MCF 10A (cell line): Measurements from ENCODE around the gene KLHL24. TPM values are rescaled to one million over a fixed set of nuclear protein-coding genes. Genes with fewer than 3 reads are reported as not detected.
"Not testable (repeated sequence)": the region's sequence is repeated elsewhere in the genome, so short reads cannot be mapped to it uniquely, and the experiment has no call there.

Experiments
- BruUV-seq: library from RNA; stranded (reverse); fragments of 400-500 nt; replicated peaks from 2 replicates; lab custom pipeline; 2021; lab: Mats Ljungman, UMichigan
- CTCF ChIA-PET: fragments of 300-600 bp; sonication (Branson Sonifier 250); formaldehyde crosslinking; extraction: SDS; loops from one replicate; lab custom pipeline; 2021; ENCODE audit warnings: antibody characterized with exemption, inconsistent platforms; lab: Yijun Ruan, JAX
- POLR2A ChIA-PET: fragments of 300-600, 350-650 bp; sonication (Branson Sonifier 250); formaldehyde crosslinking; extraction: SDS; loops from one replicate; lab custom pipeline; 2020; ENCODE audit warnings: antibody characterized with exemption, inconsistent platforms; lab: Yijun Ruan, JAX
- DNase-seq: peaks from one replicate; pipeline ENCODE4 v3.0.0-alpha.2; 2018; ENCODE audit not compliant: unreplicated experiment
- H3K27ac Mint-ChIP-seq: one replicate; pipeline ENCODE4 v1.8.0; 2022; ENCODE audit warnings: mild to moderate bottlenecking, low read depth, mixed read lengths; ENCODE audit not compliant: unreplicated experiment
- H3K27me3 Mint-ChIP-seq: one replicate; pipeline ENCODE4 v1.8.0; 2022; ENCODE audit warnings: mixed read lengths; ENCODE audit not compliant: insufficient read depth, unreplicated experiment
- H3K36me3 Mint-ChIP-seq: one replicate; pipeline ENCODE4 v1.8.0; 2022; ENCODE audit warnings: mild to moderate bottlenecking, moderate library complexity, mixed read lengths; ENCODE audit not compliant: insufficient read depth, unreplicated experiment
- H3K4me1 Mint-ChIP-seq: one replicate; pipeline ENCODE4 v1.8.0; 2022; ENCODE audit warnings: mixed read lengths; ENCODE audit not compliant: insufficient read depth, unreplicated experiment
- H3K4me3 Mint-ChIP-seq: one replicate; pipeline ENCODE4 v1.8.0; 2022; ENCODE audit warnings: mild to moderate bottlenecking, moderate library complexity, mixed read lengths; ENCODE audit not compliant: unreplicated experiment
- H3K9me3 Mint-ChIP-seq: one replicate; pipeline ENCODE4 v1.8.0; 2022; ENCODE audit warnings: mixed read lengths; ENCODE audit not compliant: unreplicated experiment
- intact Hi-C: fragments of 100-400 bp; cut with micrococcal nuclease; formaldehyde crosslinking; loops from 2 replicates; pipeline ENCODE4 v1.14.1; 2022
- total RNA-seq: library from RNA; stranded (reverse); gene quantifications from 2 replicates; pipeline ENCODE4 v1.2.3, GENCODE V29; 2022
- TF ChIP-seq, protein P1 (sequence below): fragments of 200-600 bp; IDR thresholded peaks from one replicate; pipeline ENCODE4 v1.8.0; 2022; ENCODE audit warnings: antibody characterized with exemption, mild to moderate bottlenecking; ENCODE audit not compliant: unreplicated experiment

KLHL24 gene
- total RNA-seq, 1 experiment from 2014 or later, result 13.0 TPM

DNA sequence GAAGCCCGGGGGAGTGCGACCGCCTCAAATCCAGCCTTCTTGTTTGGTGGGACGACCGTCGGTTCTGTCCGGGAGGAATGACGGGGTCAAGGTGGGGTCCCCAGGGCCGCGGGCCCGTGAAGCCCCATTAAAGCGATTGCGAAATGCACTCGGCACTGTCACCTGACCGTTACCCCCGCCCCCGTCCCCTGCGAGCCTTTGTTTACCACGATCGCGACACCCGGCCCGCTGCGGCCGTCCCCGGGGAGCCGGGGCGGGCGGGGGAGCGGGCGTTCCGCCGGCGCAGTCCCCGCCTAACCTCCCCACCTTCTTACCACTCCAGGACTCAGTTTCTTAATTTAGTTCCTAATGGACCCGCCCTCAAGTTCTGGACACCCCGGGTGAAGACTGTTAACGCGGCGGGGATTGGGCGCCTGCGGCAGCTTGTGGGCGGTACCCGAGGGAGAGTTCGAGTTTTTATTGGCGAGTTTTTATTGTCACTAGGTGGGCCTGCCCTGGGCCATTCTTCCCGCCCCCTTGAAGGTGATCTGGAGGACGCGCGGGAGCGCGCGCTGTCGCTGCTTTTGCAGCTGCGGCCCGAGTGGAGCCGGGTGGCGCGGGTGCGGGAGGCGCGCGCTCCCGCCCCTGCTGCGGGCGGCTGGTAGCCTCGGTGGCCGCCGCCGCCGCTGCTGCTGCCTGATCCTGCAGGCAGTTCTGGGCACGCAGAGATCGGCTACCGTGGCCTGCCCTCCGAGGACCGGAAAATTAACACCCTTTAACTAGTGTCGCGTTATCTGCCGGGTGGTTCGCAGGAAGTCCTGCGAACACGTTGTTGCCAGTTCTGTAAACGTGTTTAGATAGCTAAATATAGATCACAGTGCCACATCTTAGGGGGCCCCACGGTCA lies 1.0 kb downstream of the KLHL24 start:
- no peaks in the 10 kb centered on the region for H3K4me1 Mint-ChIP-seq
- DNase-seq, result peak; percentile 97
- ChIA-PET POLR2A (interaction anchor here (0.5 to 5.5 kb wide), 29 partner anchors 11 to 538 kb away, joined by 3 to 98 read pairs (median 4); partner anchors contain the start of genes B3GNT5, MCCC1, MCF2L2 and PARL), CTCF (interaction anchor here (0.6 to 1.2 kb wide), 3 partner anchors 29 to 248 kb away, joined by 3 read pairs; partner anchors contain the start of gene PARL)
- H3K36me3 Mint-ChIP-seq, result peaks cover 22% of the 10 kb centered on the region
- intact Hi-C loops, result loop anchor here (1.0 to 10.0 kb wide), 3 partner anchors 61 to 152 kb away; partner anchors contain the start of gene YEATS2
- no peaks in the 10 kb centered on the region for H3K9me3 Mint-ChIP-seq
- peak overlapping the region; percentile 93 for H3K27ac Mint-ChIP-seq
- peak overlapping the region; percentile 86 for H3K4me3 Mint-ChIP-seq
- H3K27me3 Mint-ChIP-seq, result no peaks in the 10 kb centered on the region
- TF ChIP-seq, protein P1, sequence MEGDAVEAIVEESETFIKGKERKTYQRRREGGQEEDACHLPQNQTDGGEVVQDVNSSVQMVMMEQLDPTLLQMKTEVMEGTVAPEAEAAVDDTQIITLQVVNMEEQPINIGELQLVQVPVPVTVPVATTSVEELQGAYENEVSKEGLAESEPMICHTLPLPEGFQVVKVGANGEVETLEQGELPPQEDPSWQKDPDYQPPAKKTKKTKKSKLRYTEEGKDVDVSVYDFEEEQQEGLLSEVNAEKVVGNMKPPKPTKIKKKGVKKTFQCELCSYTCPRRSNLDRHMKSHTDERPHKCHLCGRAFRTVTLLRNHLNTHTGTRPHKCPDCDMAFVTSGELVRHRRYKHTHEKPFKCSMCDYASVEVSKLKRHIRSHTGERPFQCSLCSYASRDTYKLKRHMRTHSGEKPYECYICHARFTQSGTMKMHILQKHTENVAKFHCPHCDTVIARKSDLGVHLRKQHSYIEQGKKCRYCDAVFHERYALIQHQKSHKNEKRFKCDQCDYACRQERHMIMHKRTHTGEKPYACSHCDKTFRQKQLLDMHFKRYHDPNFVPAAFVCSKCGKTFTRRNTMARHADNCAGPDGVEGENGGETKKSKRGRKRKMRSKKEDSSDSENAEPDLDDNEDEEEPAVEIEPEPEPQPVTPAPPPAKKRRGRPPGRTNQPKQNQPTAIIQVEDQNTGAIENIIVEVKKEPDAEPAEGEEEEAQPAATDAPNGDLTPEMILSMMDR, result no peak
- no TSS peak for BruUV-seq

DNA sequence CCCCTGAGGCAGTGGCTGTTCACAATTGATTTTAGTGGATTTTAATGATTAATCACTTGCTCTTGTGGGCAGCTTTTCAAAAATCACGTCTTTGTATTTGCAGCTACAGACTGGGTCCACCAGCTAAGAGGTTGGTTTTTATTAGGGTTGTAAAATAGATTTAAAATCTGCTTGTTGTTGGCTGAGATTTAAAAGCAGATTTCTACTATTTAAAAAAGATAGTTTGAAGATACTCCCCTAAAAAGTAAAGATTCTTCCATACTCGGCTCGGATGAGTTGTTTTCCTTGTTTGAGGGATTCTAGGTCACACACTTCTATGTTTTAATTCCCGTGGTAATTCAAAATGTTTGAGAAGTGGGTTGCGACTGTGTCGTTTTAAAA lies 1.7 kb downstream of the KLHL24 start:
- CTCF ChIA-PET, result interaction anchor here (0.6 to 0.8 kb wide), 4 partner anchors 29 to 1393 kb away, joined by 3 read pairs; no protein-coding TSS in a partner anchor
- H3K4me3 Mint-ChIP-seq, result peak overlapping the region; percentile 86
- TF ChIP-seq, protein P1, result no peak
- H3K36me3 Mint-ChIP-seq, result peaks cover 22% of the 10 kb centered on the region
- no peak for DNase-seq
- peak overlapping the region; percentile 93 for H3K27ac Mint-ChIP-seq
- POLR2A ChIA-PET, result interaction anchor here (0.5 to 5.5 kb wide), 23 partner anchors 11 to 454 kb away, joined by 3 to 98 read pairs (median 4); partner anchors contain the start of genes B3GNT5, MCF2L2, PARL and YEATS2
- H3K4me1 Mint-ChIP-seq, result no peaks in the 10 kb centered on the region
- no peaks in the 10 kb centered on the region for H3K27me3 Mint-ChIP-seq
- intact Hi-C loops, result loop anchor here (10.0 kb wide), 2 partner anchors 128 to 152 kb away; no protein-coding TSS in a partner anchor
- no peaks in the 10 kb centered on the region for H3K9me3 Mint-ChIP-seq
- TSS peak; percentile 30 for BruUV-seq

DNA sequence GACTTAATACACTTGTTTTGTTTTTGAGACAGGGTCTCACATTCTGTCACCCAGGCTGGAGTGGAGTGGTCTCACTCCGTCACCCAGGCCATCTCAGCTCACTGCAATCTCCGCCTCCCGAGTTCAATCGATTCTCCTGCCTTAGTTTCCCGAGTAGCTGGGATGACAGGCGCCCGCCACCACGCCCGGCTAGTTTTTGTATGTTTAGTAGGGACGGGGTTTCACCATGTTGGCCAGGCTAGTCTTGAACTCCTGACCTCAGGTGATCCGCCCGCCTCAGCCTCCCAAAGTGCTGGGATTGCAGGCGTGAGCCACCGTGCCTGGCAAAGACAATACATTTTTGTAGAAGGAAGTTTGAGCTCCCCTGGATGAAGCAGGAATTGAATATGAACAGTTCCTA lies 2.2 kb downstream of the KLHL24 start:
- intact Hi-C loops, result loop anchor here (10.0 kb wide), 2 partner anchors 127 to 153 kb away; no protein-coding TSS in a partner anchor
- CTCF ChIA-PET, result interaction anchor here (0.6 to 1.8 kb wide), 3 partner anchors 66 to 1393 kb away, joined by 3 to 7 read pairs (median 3); no protein-coding TSS in a partner anchor
- not testable (repeated sequence) for BruUV-seq, DNase-seq, H3K9me3 Mint-ChIP-seq, H3K27me3 Mint-ChIP-seq, H3K4me1 Mint-ChIP-seq
- POLR2A ChIA-PET, result interaction anchor here (0.6 to 5.5 kb wide), 12 partner anchors 11 to 385 kb away, joined by 3 to 98 read pairs (median 6); partner anchors contain the start of genes B3GNT5, PARL and YEATS2
- Mint-ChIP-seq H3K36me3 (peaks cover 22% of the 10 kb centered on the region), H3K4me3 (peak overlapping the region; percentile 86), H3K27ac (peak overlapping the region; percentile 93)

DNA sequence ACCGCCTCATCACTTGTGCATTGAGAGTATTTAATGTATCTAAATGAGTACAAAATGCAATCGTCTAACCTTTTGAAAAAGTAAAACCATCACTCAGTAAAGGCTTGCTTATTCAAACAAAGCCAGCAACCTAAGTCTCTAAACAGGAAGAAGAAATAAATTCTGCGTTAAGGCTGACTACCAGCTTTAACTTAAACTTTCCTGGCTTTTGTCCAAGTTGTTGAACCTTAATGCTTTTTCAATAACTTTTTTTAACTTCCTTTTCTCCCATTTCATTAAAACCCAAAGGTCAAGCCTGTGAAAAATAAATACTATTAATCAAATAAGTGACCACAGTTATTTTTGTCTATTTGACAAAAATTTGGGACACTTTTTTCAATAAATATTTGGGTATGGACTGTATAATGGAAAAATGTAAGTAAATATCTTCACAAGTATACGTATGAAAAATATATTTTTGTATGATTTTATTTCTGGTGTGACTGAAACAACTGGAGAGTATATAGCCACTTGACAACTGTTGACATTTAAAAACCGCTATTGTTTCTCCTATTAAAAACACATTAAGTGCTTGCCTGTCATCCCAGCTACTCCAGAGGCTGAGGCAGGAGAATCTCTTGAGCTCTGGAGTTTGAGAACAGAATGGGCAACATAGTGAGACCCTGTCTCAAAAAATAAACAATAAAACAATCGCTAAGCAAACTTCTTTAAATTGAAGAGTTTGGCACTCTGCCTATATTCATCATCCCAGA lies 2.9 kb downstream of the KLHL24 start:
- TF ChIP-seq, protein P1, result no peak
- no peaks in the 10 kb centered on the region for H3K9me3 Mint-ChIP-seq
- H3K4me1 Mint-ChIP-seq, result no peaks in the 10 kb centered on the region
- BruUV-seq, result no TSS peak
- peaks cover 22% of the 10 kb centered on the region for H3K36me3 Mint-ChIP-seq
- peak; percentile 19 for DNase-seq
- intact Hi-C loops, result loop anchor here (10.0 kb wide), 2 partner anchors 127 to 153 kb away; no protein-coding TSS in a partner anchor
- peak overlapping the region; percentile 86 for H3K4me3 Mint-ChIP-seq
- no peak overlapping the region for H3K27ac Mint-ChIP-seq
- ChIA-PET CTCF (interaction anchor here (0.8 to 1.8 kb wide), 2 partner anchors 15 to 136 kb away, joined by 3 to 7 read pairs; no protein-coding TSS in a partner anchor), POLR2A (interaction anchor here (0.7 to 5.5 kb wide), 7 partner anchors 10 to 386 kb away, joined by 3 to 98 read pairs (median 7); partner anchors contain the start of genes B3GNT5 and YEATS2)
- no peaks in the 10 kb centered on the region for H3K27me3 Mint-ChIP-seq

DNA sequence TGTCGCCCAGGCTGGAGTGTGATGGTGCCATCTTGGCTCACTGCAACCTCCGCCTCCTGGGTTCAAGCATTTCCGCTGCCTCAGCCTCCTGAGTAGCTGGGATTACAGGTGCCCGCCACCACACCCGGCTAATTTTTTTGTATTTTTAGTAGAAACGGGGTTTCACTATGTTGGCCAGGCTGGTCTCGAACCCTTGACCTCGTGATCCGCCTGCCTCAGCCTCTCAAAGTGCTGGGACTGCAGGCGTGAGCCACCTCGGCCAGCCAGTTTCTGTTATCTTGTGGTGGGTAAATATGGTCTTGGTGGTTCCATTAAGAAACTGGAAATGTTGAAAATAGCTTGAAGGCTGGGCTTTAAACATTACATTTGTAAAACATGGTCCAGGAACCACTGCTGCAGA lies 5.2 kb downstream of the KLHL24 start:
- DNase-seq, H3K4me1 Mint-ChIP-seq, H3K4me3 Mint-ChIP-seq, H3K27ac Mint-ChIP-seq, H3K9me3 Mint-ChIP-seq, H3K27me3 Mint-ChIP-seq, CTCF ChIA-PET, intact Hi-C loops, BruUV-seq: not testable (repeated sequence)
- peaks cover 39% of the 10 kb centered on the region for H3K36me3 Mint-ChIP-seq
- POLR2A ChIA-PET, result interaction anchor here (0.7 kb wide), 1 partner anchor 12 kb away, joined by 5 read pairs; no protein-coding TSS in a partner anchor
